ENCODE measurements around the gene GEMIN8. TPM values are rescaled to one million over a fixed set of nuclear protein-coding genes. Genes with fewer than 3 reads are reported as not detected.

The GEMIN8 gene
- total RNA-seq, 1 experiment from 2014 or later: 11.3 TPM

DNA sequence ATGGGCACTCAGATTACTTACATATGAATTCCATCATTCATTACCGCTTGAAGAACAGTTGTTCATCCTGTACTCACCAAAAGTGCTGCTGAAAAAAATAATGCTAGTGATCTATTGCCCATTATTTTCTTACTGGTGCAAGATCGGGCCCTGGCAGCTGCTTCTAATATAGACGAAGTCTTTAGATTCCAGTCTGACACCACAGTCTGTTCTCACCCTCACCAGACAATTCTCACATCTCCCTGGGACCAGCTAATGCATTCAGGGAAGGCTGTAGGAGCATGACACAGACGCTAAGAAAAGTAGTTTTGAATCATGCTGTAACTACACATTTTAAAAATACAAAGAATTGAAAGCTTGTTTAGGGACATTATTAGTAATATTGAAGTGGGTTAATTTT lies 13.8 kb downstream of the GEMIN8 start:
- DNase-seq (ENCODE audit: low read depth, low spot score) (no peak), ATAC-seq (no peak)
- Histone ChIP-seq H3K4me2 (ENCODE audit: low read length) (no peak overlapping the region), H3K9me3 (ENCODE audit: control insufficient read depth in 1 of 2, insufficient read depth in 1 of 2, low read depth in 1 of 2, low read length in 2 of 2) (no peaks in the 10 kb centered on the region), H3K27ac (ENCODE audit: low read depth, low read length) (no peak overlapping the region), H3K36me3 (ENCODE audit: control insufficient read depth in 1 of 2, insufficient read depth in 2 of 2, low read length in 2 of 2) (no peaks in the 10 kb centered on the region), H2AFZ (ENCODE audit: low read depth, low read length, poor library complexity, severe bottlenecking) (no peak overlapping the region), H3K79me2 (ENCODE audit: insufficient read depth, low read length) (no peaks in the 10 kb centered on the region), H3K9ac (ENCODE audit: low read length) (no peak overlapping the region), H3K9me2 (ENCODE audit: insufficient read depth) (no peaks in the 10 kb centered on the region), H3K4me1 (ENCODE audit: control insufficient read depth in 1 of 2, insufficient read depth in 2 of 2, low read length in 2 of 2) (no peaks in the 10 kb centered on the region), H3K27me3 (ENCODE audit: insufficient read depth, low read length) (no peaks in the 10 kb centered on the region), H4K20me1 (ENCODE audit: insufficient read depth) (no peaks in the 10 kb centered on the region), H3K4me3 (replicated peaks in 1 of 2; ENCODE audit: low read depth in 1 of 2, low read length in 2 of 2) (no peak overlapping the region)
- ChIA-PET RAD21 (ENCODE audit: low non-redundant PET in 1 of 2, low total read pairs in 2 of 2, uncharacterized antibody in 2 of 2, unreplicated experiment in 2 of 2) (no interaction called here), CTCF (no interaction called here), POLR2A (no interaction called here)
- TF ChIP-seq ELF1 (IDR thresholded peaks at IDR 0.05; ENCODE audit: borderline replicate concordance, low read depth) (no peak), SP1 (IDR thresholded peaks at IDR 0.05; ENCODE audit: low read depth) (no peak), REST (IDR thresholded peaks at IDR 0.05; ENCODE audit: low read depth) (no peak), ZNF274 (IDR thresholded peaks at IDR 0.05; ENCODE audit: low read depth, low read length) (no peak), TCF7L2 (IDR thresholded peaks at IDR 0.05; ENCODE audit: borderline replicate concordance, extremely low read depth, insufficient read depth, insufficient read length) (no peak), POLR2A (IDR thresholded peaks at IDR 0.05; ENCODE audit: borderline replicate concordance, extremely low read depth, insufficient read depth, insufficient read length) (no peak), SRF (IDR thresholded peaks at IDR 0.05; ENCODE audit: low read depth) (no peak), POLR2AphosphoS5 (IDR thresholded peaks at IDR 0.05; ENCODE audit: low read depth, low read length) (no peak), SIN3A (IDR thresholded peaks at IDR 0.05; ENCODE audit: low read depth) (no peak)
- no TSS peak for BruUV-seq (replicated peaks)
- intact Hi-C loops (cut with micrococcal nuclease): no loop called here

Data from HCT116 (cell line).